ENCODE measurements around the gene PRRC2A. TPM values are rescaled to one million over a fixed set of nuclear protein-coding genes. Genes with fewer than 3 reads are reported as not detected.

Gene PRRC2A
- polyA plus RNA-seq, 1 donor from 2014 or later, result 39.9 TPM

DNA sequence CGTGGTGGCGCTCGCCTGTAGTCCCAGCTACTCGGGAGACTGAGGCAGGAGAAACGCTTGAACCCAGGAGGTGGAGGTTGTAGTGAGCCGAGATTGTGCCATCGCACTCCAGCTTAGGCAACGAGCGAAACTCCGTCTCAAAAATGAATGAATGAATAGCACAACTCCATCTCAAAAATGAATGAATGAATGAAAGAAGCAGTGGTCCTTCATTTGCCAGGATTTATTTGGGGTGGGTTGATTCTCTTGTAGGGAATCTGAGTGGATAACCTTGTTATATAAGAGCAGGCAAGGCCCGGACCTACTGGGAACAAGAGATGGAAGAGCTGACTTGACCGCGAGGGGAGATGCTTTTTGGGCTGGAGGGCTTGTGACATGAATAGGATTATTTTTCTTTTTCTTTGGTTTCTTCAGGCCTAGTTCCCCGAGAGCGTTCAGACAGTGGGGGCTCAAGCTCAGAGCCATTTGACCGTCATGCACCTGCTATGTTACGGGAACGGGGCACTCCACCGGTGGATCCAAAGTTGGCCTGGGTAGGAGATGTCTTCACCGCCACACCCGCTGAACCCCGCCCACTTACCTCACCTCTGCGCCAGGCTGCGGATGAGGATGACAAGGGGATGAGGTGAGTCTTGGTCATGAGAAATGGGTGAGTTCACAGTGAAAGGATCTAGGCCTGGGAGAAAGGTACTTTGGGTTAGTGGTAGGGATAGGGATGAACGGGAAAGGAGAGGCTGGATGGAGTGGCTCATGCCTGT, 9.8 kb downstream of the PRRC2A start:
- Histone ChIP-seq H2AFZ (ENCODE audit: low read depth, low read length) (no peak overlapping the region), H4K20me1 (ENCODE audit: insufficient read depth) (no peaks in the 10 kb centered on the region), H3K36me3 (ENCODE audit: insufficient read depth, low read length) (peaks cover 5% of the 10 kb centered on the region), H3K4me3 (ENCODE audit: low read length) (no peak overlapping the region), H3K9me3 (ENCODE audit: low read length) (no peaks in the 10 kb centered on the region), H3F3A (ENCODE audit: insufficient read depth, low read length, poor library complexity, severe bottlenecking) (no peaks in the 10 kb centered on the region), H3K79me2 (replicated peaks; ENCODE audit: insufficient read depth, low read length) (peaks cover 15% of the 10 kb centered on the region), H3K4me2 (ENCODE audit: low read length) (no peak overlapping the region), H3K27me3 (ENCODE audit: insufficient read depth, low read depth, low read length) (no peaks in the 10 kb centered on the region), H3K9me2 (ENCODE audit: insufficient read depth, low read length) (no peaks in the 10 kb centered on the region), H3K27ac (ENCODE audit: low read length) (no peak overlapping the region), H3K9ac (ENCODE audit: low read length) (no peak overlapping the region)
- TF ChIP-seq, protein P1, sequence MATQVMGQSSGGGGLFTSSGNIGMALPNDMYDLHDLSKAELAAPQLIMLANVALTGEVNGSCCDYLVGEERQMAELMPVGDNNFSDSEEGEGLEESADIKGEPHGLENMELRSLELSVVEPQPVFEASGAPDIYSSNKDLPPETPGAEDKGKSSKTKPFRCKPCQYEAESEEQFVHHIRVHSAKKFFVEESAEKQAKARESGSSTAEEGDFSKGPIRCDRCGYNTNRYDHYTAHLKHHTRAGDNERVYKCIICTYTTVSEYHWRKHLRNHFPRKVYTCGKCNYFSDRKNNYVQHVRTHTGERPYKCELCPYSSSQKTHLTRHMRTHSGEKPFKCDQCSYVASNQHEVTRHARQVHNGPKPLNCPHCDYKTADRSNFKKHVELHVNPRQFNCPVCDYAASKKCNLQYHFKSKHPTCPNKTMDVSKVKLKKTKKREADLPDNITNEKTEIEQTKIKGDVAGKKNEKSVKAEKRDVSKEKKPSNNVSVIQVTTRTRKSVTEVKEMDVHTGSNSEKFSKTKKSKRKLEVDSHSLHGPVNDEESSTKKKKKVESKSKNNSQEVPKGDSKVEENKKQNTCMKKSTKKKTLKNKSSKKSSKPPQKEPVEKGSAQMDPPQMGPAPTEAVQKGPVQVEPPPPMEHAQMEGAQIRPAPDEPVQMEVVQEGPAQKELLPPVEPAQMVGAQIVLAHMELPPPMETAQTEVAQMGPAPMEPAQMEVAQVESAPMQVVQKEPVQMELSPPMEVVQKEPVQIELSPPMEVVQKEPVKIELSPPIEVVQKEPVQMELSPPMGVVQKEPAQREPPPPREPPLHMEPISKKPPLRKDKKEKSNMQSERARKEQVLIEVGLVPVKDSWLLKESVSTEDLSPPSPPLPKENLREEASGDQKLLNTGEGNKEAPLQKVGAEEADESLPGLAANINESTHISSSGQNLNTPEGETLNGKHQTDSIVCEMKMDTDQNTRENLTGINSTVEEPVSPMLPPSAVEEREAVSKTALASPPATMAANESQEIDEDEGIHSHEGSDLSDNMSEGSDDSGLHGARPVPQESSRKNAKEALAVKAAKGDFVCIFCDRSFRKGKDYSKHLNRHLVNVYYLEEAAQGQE (IDR thresholded peaks at IDR 0.05; ENCODE audit: borderline replicate concordance), result no peak
- TF ChIP-seq EP300 (conservative IDR thresholded peaks at IDR 0.05; ENCODE audit: poor library complexity, severe bottlenecking) (no peak), SMC3 (conservative IDR thresholded peaks at IDR 0.05; ENCODE audit: poor library complexity) (no peak), TAF1 (IDR thresholded peaks at IDR 0.05; ENCODE audit: low read depth) (no peak), RAD21 (conservative IDR thresholded peaks at IDR 0.05) (no peak), POLR2AphosphoS5 (IDR thresholded peaks at IDR 0.05) (no peak), EZH2 (IDR thresholded peaks at IDR 0.05; ENCODE audit: borderline replicate concordance, insufficient read depth, low read length, poor library complexity, severe bottlenecking) (no peak), MXI1 (conservative IDR thresholded peaks at IDR 0.05; ENCODE audit: poor library complexity, severe bottlenecking) (no peak)
- TF ChIP-seq, protein P2, sequence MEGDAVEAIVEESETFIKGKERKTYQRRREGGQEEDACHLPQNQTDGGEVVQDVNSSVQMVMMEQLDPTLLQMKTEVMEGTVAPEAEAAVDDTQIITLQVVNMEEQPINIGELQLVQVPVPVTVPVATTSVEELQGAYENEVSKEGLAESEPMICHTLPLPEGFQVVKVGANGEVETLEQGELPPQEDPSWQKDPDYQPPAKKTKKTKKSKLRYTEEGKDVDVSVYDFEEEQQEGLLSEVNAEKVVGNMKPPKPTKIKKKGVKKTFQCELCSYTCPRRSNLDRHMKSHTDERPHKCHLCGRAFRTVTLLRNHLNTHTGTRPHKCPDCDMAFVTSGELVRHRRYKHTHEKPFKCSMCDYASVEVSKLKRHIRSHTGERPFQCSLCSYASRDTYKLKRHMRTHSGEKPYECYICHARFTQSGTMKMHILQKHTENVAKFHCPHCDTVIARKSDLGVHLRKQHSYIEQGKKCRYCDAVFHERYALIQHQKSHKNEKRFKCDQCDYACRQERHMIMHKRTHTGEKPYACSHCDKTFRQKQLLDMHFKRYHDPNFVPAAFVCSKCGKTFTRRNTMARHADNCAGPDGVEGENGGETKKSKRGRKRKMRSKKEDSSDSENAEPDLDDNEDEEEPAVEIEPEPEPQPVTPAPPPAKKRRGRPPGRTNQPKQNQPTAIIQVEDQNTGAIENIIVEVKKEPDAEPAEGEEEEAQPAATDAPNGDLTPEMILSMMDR (IDR thresholded peaks at IDR 0.05; ENCODE audit: poor library complexity, severe bottlenecking), result no peak

DNA sequence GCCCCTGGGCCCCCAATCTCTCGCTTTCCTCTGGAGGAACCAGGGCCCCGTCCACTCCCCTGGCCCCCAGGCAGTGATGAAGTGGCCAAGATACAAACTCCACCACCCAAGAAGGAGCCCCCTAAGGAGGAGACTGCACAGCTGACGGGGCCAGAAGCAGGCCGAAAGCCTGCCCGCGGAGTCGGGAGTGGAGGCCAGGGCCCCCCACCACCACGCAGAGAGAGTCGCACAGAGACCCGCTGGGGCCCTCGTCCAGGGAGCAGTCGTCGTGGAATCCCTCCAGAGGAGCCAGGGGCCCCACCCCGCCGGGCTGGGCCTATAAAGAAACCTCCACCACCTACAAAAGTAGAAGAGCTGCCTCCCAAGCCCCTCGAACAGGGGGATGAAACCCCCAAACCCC, 10.7 kb downstream of the PRRC2A start:
- Histone ChIP-seq H3K9me2 (ENCODE audit: insufficient read depth, low read length) (no peaks in the 10 kb centered on the region), H4K20me1 (ENCODE audit: insufficient read depth) (no peaks in the 10 kb centered on the region), H3K27ac (ENCODE audit: low read length) (no peak overlapping the region), H3F3A (ENCODE audit: insufficient read depth, low read length, poor library complexity, severe bottlenecking) (no peaks in the 10 kb centered on the region), H3K4me3 (ENCODE audit: low read length) (no peak overlapping the region), H2AFZ (ENCODE audit: low read depth, low read length) (no peak overlapping the region), H3K36me3 (ENCODE audit: insufficient read depth, low read length) (no peaks in the 10 kb centered on the region), H3K27me3 (ENCODE audit: insufficient read depth, low read depth, low read length) (no peaks in the 10 kb centered on the region), H3K9ac (ENCODE audit: low read length) (no peak overlapping the region), H3K79me2 (replicated peaks; ENCODE audit: insufficient read depth, low read length) (peaks cover 9% of the 10 kb centered on the region), H3K9me3 (ENCODE audit: low read length) (no peaks in the 10 kb centered on the region), H3K4me2 (ENCODE audit: low read length) (no peak overlapping the region)
- TF ChIP-seq, protein P2 (IDR thresholded peaks at IDR 0.05; ENCODE audit: poor library complexity, severe bottlenecking), result no peak
- no peak for TF ChIP-seq EZH2 (IDR thresholded peaks at IDR 0.05; ENCODE audit: borderline replicate concordance, insufficient read depth, low read length, poor library complexity, severe bottlenecking)
- TF ChIP-seq SMC3 (conservative IDR thresholded peaks at IDR 0.05; ENCODE audit: poor library complexity), result no peak
- TF ChIP-seq, protein P1 (IDR thresholded peaks at IDR 0.05; ENCODE audit: borderline replicate concordance), result no peak
- TF ChIP-seq RAD21 (conservative IDR thresholded peaks at IDR 0.05), result no peak
- no peak for TF ChIP-seq MXI1 (conservative IDR thresholded peaks at IDR 0.05; ENCODE audit: poor library complexity, severe bottlenecking)
- TF ChIP-seq TAF1 (IDR thresholded peaks at IDR 0.05; ENCODE audit: low read depth), result no peak
- TF ChIP-seq EP300 (conservative IDR thresholded peaks at IDR 0.05; ENCODE audit: poor library complexity, severe bottlenecking), result no peak
- no peak for TF ChIP-seq POLR2AphosphoS5 (IDR thresholded peaks at IDR 0.05)

All from neural cell (in vitro differentiated cells).